Measurements from ENCODE around the gene SYDE2. TPM values are rescaled to one million over a fixed set of nuclear protein-coding genes. Genes with fewer than 3 reads are reported as not detected.
A peak's percentile ranks its signal among the peaks of the same experiment; 100 is the strongest.

SYDE2 gene
- total RNA-seq, 3 donors from 2014 or later (not counting 1 experiment from before 2014, with no cell fraction given): 0.11 to 0.35 TPM; not detected in 1

- DNase-seq: no peak
- no peak overlapping the region for H3K27ac ChIP-seq (ENCODE audit: low read length)
- 100% methylated on average over 2 of the region's 2 CpGs for WGBS (ENCODE audit: insufficient coverage)
- no peak for TF ChIP-seq CTCF (IDR thresholded peaks at IDR 0.05)
- H3K9me3 ChIP-seq (ENCODE audit: control insufficient read depth, insufficient read depth, low read length): no peaks in the 10 kb centered on the region
- no peaks in the 10 kb centered on the region for H3K36me3 Mint-ChIP-seq
- ATAC-seq: no peak
- peaks cover 7 to 15% of the 10 kb centered on the region in 2 donors for H3K4me1 Mint-ChIP-seq
- H3K4me1 ChIP-seq (ENCODE audit: control insufficient read depth, insufficient read depth, low read length): peaks cover 9% of the 10 kb centered on the region
- intact Hi-C loops (cut with micrococcal nuclease): no loop called here
- H3K27me3 Mint-ChIP-seq (ENCODE audit: low read depth in 2 of 2): peaks cover 36 to 57% of the 10 kb centered on the region in 2 donors
- H3K9me3 Mint-ChIP-seq: no peaks in the 10 kb centered on the region
- no peaks in the 10 kb centered on the region for H3K36me3 ChIP-seq (ENCODE audit: control insufficient read depth, insufficient read depth, low read length)
- H3K27me3 ChIP-seq (ENCODE audit: control insufficient read depth, insufficient read depth, low read length): peaks cover 37% of the 10 kb centered on the region
- no peak overlapping the region for H3K4me3 Mint-ChIP-seq
- no peak overlapping the region for H3K27ac Mint-ChIP-seq
- H3K4me3 ChIP-seq (ENCODE audit: low read length): no peak overlapping the region
Observed at GRCh38 chr1:85202864-85203255, 2.0 kb upstream of the SYDE2 start.

GRCh38 chr1:85202092-85202863 is 1.5 kb upstream of the SYDE2 start:
- peak overlapping the region in 1 of 2 donors; percentile 72 for H3K27ac Mint-ChIP-seq
- peaks cover 7 to 15% of the 10 kb centered on the region in 2 donors for H3K4me1 Mint-ChIP-seq
- H3K4me3 Mint-ChIP-seq: peak overlapping the region; percentile 95
- Histone ChIP-seq H3K4me1 (ENCODE audit: control insufficient read depth, insufficient read depth, low read length) (peaks cover 9% of the 10 kb centered on the region), H3K4me3 (ENCODE audit: low read length) (peak overlapping the region; percentile 37), H3K36me3 (ENCODE audit: control insufficient read depth, insufficient read depth, low read length) (no peaks in the 10 kb centered on the region), H3K9me3 (ENCODE audit: control insufficient read depth, insufficient read depth, low read length) (no peaks in the 10 kb centered on the region), H3K27ac (ENCODE audit: low read length) (no peak overlapping the region), H3K27me3 (ENCODE audit: control insufficient read depth, insufficient read depth, low read length) (peaks cover 37% of the 10 kb centered on the region)
- DNase-seq (no peak), ATAC-seq (peak in 2 of 3 donors; percentile 17 to 29)
- intact Hi-C loops (cut with micrococcal nuclease): no loop called here
- H3K27me3 Mint-ChIP-seq (ENCODE audit: low read depth in 2 of 2): peaks cover 34 to 54% of the 10 kb centered on the region in 2 donors
- H3K9me3 Mint-ChIP-seq: no peaks in the 10 kb centered on the region
- TF ChIP-seq CTCF (IDR thresholded peaks at IDR 0.05): no peak
- no peaks in the 10 kb centered on the region for H3K36me3 Mint-ChIP-seq
- 19% methylated on average over 13 of the region's 14 CpGs for WGBS (ENCODE audit: insufficient coverage)

- H3K36me3 Mint-ChIP-seq: no peaks in the 10 kb centered on the region
- H3K9me3 Mint-ChIP-seq: no peaks in the 10 kb centered on the region
- intact Hi-C loops (cut with micrococcal nuclease): no loop called here
- Histone ChIP-seq H3K27me3 (ENCODE audit: control insufficient read depth, insufficient read depth, low read length) (peaks cover 33% of the 10 kb centered on the region), H3K4me3 (ENCODE audit: low read length) (peak overlapping the region; percentile 37), H3K9me3 (ENCODE audit: control insufficient read depth, insufficient read depth, low read length) (no peaks in the 10 kb centered on the region), H3K27ac (ENCODE audit: low read length) (no peak overlapping the region), H3K36me3 (ENCODE audit: control insufficient read depth, insufficient read depth, low read length) (no peaks in the 10 kb centered on the region), H3K4me1 (ENCODE audit: control insufficient read depth, insufficient read depth, low read length) (peaks cover 9% of the 10 kb centered on the region)
- peak overlapping the region; percentile 95 for H3K4me3 Mint-ChIP-seq
- ATAC-seq: peak; percentile 58 to 73 (median 73)
- peaks cover 29 to 47% of the 10 kb centered on the region in 2 donors for H3K27me3 Mint-ChIP-seq (ENCODE audit: low read depth in 2 of 2)
- WGBS (ENCODE audit: insufficient coverage): under 1% methylated on average over 81 of the region's 81 CpGs
- TF ChIP-seq CTCF (IDR thresholded peaks at IDR 0.05): no peak
- peaks cover 7 to 15% of the 10 kb centered on the region in 2 donors for H3K4me1 Mint-ChIP-seq
- H3K27ac Mint-ChIP-seq: peak overlapping the region in 1 of 2 donors; percentile 72
- peak; percentile 47 to 85 for DNase-seq
Observed at GRCh38 chr1:85201340-85202091, 700 bp upstream of the SYDE2 start.
